GM19193 (cell line): Measurements from ENCODE around the gene CLEC4D.
"Not testable (repeated sequence)": the region's sequence is repeated elsewhere in the genome, so short reads cannot be mapped to it uniquely, and the experiment has no call there.

ENCODE experiments used
- POLR2A ChIP-seq: IDR thresholded peaks from 4 replicates; pipeline ENCODE4 v1.6.1; 2011; ENCODE audit not compliant: insufficient read depth, insufficient read length; ENCODE audit errors: extremely low read depth

CLEC4D gene

GRCh38 chr12:8519171-8519570, 5.9 kb downstream of the CLEC4D start:
- TF ChIP-seq POLR2A = no peak

GRCh38 chr12:8527250-8528130, 14.2 kb downstream of the CLEC4D start:
- no peak for TF ChIP-seq POLR2A

- no peak for TF ChIP-seq POLR2A
Observed at GRCh38 chr12:8532045-8532444, 18.7 kb downstream of the CLEC4D start.

- not testable (repeated sequence) for TF ChIP-seq POLR2A
Observed at GRCh38 chr12:8540831-8541230, 27.5 kb downstream of the CLEC4D start, which contains the start of gene CLEC4E. Gene CLEC4E (minus strand): TSS chr12:8540905. CDS start chr12:8540797, 108 bp downstream.

- no peak for TF ChIP-seq POLR2A
Observed at GRCh38 chr12:8541562-8541961, 28.3 kb downstream of the CLEC4D start.

GRCh38 chr12:8544295-8544694, 31.0 kb downstream of the CLEC4D start:
- no peak for TF ChIP-seq POLR2A

- TF ChIP-seq POLR2A = no peak
Observed at GRCh38 chr12:8546591-8546990, 33.3 kb downstream of the CLEC4D start.

DNA sequence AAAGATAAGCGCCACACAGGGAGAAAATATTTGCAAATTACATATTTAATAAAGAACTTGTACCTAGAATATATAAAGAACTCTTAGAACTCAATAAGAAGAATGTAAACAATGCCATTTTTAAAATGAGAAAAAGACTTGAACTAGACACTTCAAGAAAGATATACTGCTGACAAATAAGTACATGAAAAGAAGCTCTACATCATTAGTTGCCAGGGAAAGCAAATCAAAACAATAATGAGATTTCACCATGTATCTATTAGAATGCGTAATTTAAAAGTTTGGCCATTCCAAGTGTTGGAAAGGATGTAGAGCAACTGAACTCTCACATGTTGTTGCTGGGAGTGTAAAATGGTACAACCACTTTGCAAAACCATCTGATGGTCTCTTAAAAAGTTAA, 34.3 kb downstream of the CLEC4D start:
- TF ChIP-seq POLR2A = no peak

DNA sequence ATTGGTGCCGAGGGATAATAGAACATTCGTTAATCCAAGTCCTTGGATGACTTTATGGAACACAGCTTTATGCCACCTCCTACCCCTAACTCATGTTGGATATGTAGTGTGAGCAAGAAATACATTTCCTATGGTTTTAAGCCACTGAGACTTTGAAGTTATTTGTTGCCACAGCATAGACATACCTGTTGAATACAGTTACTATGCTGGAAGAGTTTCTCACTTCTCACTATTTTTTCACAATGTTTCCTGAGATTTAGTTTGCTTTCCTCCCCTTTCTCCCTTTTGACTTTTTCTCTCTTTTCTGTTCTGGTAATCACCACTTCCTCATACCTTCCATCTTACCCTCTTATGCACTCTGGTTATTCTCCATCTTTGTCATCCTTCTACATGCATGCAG, 34.9 kb downstream of the CLEC4D start:
- TF ChIP-seq POLR2A = no peak

- no peak for TF ChIP-seq POLR2A
Observed at GRCh38 chr12:8549381-8549780, 36.1 kb downstream of the CLEC4D start.

- no peak for TF ChIP-seq POLR2A
Observed at GRCh38 chr12:8553088-8553627, 39.9 kb downstream of the CLEC4D start.

DNA sequence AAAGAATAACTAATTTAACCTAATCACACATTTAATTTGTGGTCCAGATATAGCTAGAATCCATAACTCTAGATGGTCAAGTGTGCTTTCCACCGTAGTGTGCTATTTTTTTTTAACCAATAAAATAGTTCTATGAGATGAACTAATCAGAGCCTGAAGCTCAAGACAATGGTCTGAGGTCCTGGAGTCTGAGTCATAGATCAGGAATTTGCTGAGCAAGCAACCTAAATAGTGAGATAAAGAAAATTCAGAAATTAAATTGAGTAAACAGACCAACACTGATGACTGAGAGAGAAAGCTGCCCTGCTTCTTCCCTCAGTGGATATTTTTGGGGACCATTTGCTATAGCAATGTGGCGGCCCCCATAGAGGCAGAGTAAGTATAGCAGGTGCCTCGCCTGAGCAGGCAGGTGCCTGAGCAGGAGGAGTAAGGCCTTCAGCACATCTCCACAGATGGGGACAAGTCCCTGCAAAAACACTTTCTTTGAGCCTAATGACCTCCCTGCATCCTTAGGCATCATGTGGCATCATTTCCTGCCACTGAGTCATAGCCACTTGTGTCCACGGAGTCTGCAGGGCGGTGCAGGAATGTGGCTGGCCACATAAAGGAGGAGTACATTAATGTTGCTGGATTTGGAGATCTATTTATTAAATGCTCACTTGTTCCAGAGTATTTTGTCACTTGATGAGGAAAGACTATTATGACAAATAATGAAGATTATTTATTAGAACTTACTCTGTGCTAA, 41.3 kb downstream of the CLEC4D start:
- no peak for TF ChIP-seq POLR2A

DNA sequence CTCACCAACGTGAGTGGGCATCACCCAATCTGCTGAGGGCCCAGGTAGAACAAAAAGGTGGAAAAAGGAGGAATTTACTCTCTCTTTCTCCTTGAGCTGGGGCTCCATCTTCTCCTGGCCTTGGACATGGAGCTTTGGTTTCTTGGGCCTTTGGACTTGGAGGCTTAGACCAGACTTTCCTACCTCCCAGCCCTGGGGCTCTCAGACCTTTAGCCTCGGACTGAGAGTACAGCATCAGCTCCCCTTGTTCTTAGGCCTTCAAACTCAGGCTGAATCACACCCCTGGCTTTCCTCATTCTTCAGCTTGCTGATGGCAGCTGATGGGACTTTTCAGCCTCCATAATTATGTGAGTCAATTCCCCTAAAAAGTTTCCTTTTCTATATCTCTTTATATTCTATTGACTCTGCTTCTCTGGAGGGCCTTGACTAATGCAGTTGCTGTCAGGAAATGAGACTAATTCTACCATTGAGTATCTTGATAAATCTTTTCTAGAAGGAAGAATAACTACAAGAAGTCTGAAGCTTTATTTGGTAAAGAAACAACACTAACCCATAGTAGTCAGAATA, 43.3 kb downstream of the CLEC4D start:
- no peak for TF ChIP-seq POLR2A

DNA sequence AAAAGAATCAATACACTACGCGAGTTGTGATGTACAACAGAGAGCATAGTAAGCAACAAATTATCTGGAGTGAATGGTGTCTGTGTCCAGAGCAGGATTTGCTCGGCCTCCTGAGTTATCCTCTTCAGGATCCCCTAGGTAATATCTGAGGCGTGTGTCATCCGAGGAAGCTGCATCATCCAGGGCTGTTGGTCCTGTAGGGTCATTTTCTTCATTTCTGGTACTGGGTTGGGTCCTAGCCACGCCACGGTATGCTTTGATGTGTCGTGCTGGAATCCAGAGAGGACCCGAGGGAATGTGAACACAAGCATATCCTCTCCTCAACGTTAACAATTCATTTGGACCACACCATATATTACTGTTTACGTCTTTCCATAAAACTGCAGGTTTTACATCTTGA, 46.4 kb downstream of the CLEC4D start:
- TF ChIP-seq POLR2A = no peak

GRCh38 chr12:8561011-8561410, 47.7 kb downstream of the CLEC4D start:
- no peak for TF ChIP-seq POLR2A

DNA sequence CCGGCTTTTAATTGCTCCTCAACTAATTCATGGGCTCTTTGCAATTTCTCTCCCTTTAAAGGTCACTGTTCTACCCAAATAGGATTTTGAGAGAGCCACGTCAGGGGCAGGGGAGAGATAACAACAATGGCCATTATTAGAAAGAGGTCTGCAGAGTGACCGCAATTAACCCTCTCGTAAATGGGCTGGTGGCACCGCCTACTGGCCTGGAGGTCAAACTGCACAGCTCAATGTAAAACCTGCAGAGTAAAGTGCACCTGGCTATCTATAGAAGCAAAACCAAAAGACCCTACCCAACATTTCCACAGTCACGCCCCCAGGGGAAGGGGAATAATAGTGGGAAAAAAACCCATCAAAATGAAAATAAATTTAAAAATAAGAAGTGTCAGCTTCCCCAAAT, 49.0 kb downstream of the CLEC4D start:
- TF ChIP-seq POLR2A = no peak

DNA sequence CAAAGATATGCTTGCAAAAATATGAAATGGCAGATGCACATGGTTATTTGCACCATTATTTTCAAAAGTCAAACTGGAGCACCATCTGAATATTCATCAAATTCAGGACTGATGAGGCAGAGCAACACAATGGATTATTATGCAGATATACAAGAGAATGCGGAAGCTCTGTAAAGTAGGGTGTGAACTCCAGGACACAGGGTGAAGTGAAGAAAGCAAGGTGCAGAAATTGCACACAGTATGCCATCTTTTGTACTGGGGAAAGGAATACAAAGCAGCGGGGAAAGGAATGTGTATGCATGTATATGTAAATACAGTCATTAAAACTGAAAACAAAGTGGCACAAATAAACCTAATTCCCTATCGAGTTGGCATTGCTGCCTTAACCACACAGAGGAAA, 50.1 kb downstream of the CLEC4D start:
- TF ChIP-seq POLR2A = no peak
